GM18526 (cell line): ENCODE results near the gene CC2D2A.

Experiments
- POLR2A ChIP-seq: IDR thresholded peaks from 3 replicates; pipeline ENCODE4 v1.6.1; 2011; ENCODE audit not compliant: insufficient read length; ENCODE audit errors: extremely low read depth

CC2D2A gene

DNA sequence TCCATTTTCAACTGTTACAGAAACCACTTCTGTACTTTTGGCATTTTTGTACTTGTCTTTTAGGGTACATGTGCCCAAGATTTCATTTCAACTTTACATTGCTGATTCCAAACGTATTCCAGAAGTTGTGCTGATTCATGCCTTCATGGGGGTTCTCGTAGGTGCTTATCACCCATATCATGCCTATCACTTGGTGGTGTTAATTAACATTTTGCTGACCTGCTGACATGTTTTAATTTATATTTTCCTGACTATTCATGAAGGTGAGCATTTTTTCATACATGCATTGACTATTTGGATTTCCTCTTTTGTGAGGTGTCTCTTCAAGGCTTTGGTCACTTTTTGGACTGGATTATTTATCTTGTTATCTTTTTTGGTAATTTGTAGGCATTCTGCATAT lies 64.1 kb downstream of the CC2D2A start:
- no peak for TF ChIP-seq POLR2A

DNA sequence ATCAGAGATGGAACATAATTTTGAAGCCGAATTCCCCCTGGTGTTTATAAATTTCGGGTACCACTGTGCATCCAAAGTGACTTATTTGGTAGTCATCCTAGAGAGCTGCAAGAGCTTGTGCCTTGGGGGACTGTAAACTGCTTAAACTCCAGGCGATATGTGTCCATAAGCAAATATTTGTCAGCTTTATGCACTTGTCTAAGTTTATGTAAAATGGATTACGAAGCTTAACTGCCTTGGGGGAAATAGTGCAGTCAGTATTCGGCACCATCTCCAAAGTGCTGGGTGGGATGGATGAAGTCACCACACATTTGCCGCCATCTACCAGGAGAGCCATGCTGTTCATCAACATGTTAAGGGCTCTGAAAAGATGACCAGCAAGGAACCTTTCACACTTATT lies 65.9 kb downstream of the CC2D2A start:
- no peak for TF ChIP-seq POLR2A

DNA sequence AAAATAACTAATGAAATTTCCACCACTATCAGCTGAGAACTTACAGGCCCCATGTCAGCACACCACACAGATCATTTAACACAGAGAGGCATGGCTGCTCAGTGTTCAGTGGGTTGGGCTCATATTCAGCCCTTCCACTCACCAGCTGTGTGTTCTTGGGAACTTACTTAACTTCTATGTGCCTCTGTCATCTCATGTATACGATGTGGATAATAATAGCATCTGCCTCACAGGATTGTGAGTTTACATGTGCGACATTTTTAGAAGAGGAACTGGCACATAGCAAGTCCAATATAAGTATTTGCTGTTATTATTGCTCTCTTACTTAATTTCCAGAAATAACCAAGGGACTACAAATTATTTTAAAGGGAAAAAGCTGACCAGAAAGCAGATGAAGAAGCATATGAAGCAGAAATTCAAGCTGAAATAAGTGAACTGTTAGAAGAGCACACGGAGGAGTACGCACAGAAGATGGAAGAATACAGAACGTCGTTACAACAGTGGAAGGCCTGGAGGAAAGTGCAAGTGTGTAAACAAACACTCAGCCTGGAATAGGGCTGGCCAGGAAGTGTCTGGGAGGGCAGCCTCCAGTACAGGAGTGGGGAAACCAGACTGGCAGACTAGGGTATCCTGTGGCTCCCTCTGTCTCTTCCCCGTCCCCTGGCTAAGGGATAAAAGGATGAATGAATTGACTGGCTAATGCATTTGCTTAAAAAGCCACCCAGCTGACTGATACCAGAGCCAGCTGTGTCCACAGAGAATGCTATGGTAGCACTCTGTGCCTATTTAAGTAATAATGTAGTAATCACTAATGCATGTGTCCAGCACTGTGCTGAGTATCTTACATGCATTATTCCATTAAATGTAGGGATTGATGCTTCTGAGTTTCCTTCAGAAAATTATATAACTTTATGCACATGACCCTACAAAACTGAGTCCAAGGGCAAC lies 67.1 kb downstream of the CC2D2A start:
- no peak for TF ChIP-seq POLR2A

DNA sequence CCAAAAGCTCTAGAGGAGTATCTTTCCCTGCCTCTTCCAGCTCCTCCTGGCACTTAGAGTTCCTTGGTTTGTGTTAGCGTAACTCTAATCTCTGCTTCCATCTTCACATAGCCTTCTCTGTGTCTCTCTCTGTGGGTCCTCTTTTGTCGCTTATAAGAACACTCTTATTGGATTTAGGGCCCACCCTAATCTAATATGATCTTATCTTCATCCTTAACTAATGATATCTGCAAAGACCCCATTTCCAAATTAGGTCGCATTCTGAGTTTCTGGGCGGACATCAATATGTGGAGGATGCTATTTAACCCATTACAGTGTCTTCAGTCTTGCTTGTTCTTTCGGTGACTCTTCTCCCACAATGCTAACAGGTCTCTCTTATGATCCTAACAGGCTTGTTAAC lies 72.3 kb downstream of the CC2D2A start:
- no peak for TF ChIP-seq POLR2A

DNA sequence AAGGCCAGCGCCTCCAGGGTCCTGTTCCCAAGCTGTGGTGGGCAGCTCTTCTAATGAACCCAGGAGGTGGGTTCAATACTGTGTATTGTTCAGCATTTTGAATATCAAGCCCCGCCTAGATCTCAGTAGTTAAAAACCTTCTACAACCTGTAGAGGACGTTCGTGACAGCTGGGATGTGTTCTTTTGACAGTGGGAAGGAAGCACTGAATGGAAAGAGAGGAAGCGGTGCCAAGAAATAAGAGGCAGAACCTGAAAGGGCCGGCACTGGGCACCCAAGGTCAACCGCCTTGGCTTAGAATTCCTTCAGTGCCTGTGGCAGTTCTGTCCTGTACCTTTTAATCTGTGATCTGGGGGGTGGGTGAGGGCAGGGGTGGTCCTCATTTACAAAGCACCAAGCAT lies 73.1 kb downstream of the CC2D2A start:
- TF ChIP-seq POLR2A = no peak

DNA sequence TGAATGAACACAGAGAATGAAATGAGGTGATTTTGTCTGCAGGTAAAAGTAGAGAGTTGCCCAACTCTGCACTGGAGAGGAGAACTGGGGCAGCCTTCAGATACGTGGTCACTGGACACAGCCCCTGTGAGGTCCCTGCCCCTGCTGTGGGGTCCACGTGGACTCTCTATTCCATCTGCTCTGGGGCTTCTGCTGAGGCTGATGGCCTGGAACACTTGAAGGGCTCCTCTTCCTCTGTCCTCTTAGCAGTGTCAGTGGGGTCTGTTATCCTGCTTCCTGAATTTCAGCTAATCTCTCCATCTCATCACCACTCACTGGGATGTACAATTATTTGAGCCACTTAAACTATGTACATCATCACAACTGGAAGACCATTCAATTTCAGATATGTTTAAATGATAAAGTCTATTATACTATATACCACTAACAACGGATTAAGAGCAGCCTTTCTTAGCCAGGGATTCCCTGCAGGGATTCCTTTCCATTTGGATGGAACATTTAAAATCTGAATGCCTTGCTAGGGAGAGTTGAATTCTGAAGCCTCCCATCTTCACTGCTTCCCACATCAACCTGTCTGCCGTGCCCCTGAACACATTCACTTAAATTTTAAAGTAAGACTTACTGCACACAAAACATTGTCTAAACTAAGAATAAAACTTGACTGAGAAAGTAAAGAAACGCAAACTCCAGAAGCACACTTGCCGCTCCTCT lies 74.0 kb downstream of the CC2D2A start:
- no peak for TF ChIP-seq POLR2A

DNA sequence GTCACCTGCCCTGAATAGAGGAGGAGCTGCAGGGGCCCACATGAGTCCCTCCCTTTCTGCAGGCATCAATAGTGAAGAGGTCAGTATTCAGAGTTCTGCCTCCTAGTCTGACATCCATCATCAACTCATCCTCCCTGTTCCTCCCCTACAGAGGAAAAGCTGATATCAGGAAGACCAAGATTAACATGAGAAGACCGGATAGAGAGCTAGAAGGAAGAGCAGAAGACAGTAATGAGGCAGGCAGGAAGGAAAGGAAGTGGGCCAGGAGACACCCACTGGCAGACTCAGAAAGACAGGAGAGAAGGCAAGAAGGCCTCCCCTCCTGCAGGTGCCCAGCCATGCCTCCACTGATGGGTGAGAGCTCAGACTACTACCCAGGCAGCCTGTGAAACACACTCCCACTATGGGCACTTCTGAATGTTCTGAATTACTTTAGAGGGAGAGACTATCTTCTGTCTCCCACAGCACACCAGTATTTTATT lies 74.6 kb downstream of the CC2D2A start:
- TF ChIP-seq POLR2A = no peak

DNA sequence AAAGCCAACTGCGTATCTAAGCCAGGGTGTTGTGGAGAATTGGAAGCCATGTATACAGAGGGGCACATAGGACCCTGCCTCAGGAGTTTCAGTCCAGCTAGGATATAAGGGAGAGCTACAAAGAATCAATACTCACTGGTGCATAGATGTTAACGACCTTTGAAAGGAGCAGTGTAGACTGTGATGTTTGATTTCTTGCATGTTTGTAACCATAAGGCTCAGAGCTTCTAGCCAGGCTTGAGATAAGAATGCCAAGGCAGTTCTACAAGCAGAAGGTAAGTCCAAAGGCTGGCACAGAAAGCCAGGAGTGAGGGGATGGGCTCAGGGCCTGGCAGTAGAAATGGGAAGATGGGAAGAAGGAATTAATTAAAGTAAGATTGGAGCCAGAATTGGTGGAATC lies 75.7 kb downstream of the CC2D2A start:
- TF ChIP-seq POLR2A = no peak

DNA sequence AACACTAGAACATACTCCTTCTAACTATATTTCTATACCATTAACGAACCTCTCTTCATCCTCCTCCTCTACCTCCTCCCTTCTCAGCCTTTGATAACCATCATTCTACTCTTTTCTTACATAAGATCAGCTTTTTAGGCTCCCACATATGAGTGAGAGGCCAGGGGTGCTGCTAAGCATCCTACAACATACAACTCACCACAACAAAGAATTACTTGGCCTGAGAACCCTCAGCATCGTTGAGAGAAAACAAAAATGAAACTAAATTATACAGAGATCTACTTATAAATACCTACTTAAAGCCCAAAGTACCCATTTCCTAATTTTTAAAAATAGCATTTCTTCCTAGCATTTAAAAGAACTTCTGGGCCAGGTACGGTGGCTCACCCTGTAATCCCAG lies 77.7 kb downstream of the CC2D2A start:
- no peak for TF ChIP-seq POLR2A

DNA sequence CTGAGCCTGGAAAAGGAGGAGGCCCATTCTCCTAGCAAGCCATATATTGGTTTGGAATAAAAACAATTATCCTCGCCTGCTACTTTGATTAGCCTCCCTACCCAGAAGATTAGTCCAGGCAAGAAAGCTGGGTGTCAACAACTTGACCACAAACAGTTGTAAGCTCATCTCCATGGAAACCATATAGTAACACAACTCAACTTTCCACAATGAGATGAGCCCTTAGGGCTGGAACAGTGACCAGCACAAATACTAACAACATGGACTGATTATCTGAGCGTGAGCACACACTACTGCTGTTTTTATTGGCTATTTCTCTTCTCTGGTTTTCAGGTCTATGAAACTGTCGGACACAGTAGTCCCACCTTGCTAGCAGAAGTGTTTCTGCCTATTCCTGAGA lies 80.8 kb downstream of the CC2D2A start:
- TF ChIP-seq POLR2A = no peak

DNA sequence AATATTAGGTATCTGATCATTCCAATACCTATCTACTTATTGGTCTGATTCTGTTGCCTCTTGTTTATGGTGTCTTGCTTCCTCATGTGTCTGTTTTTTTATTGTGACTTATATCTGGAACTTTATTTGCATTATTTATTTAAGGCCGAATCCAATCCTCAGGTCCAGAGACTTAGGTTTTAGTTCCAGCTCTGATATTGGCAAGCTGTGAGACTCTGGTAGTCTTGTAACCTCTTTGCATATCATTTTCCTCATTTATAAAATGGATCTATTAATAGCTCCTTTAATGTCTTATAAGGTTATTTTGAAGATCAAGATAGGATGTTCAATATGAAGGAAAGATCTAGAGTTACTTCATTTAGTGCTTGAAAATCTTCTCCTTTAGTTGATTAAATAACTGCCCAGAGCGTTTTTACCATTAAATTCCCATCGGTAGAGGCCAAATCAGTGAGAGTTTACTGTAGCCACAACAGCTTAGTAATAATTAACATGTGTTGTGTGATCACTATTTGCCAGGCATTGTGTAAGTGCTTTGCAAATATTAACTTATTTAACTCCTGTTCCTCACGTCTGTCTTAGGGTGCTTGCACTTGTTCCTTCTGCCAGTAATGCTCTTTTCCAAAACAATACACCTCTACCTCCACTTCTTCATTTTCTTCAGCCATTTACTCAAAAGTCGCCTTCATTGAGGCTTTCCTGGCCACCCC lies 82.2 kb downstream of the CC2D2A start:
- no peak for TF ChIP-seq POLR2A

DNA sequence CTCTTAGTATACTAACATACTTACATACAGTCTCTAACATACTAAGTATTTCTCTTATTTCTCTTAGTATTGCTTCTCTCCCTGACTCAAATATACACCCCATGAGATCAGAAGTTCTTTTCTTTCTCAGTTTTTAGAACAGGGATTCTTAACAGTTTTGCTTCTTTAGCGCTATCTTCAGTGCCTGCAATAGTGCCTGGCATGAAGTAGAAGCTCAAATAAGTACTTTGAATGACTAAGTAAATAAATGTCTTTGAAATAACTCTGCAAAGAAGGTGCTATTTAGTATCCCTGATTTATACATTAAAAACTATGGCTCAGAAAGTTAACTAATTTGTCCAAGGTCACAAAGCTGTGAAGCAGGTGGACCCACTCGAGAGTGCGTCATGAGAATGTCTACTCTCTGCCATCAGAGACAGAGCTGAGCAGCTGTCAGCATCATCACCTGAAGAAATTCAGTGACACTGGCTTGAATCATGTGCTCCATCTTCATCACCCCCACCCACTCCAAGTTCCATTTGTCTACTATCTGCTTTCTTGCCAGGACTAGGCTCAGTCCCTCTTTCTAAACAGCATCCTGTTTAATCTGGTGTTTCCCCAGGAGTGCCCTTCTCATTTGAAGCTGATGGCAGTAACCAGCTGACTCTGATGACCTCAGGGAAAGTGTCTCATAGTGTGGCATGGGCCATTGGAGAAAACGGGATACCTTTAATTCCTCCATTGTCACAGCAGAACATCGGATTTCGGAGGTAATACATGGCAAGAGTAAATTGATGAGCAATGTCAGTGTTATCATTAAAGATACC lies 83.1 kb downstream of the CC2D2A start:
- TF ChIP-seq POLR2A = no peak

DNA sequence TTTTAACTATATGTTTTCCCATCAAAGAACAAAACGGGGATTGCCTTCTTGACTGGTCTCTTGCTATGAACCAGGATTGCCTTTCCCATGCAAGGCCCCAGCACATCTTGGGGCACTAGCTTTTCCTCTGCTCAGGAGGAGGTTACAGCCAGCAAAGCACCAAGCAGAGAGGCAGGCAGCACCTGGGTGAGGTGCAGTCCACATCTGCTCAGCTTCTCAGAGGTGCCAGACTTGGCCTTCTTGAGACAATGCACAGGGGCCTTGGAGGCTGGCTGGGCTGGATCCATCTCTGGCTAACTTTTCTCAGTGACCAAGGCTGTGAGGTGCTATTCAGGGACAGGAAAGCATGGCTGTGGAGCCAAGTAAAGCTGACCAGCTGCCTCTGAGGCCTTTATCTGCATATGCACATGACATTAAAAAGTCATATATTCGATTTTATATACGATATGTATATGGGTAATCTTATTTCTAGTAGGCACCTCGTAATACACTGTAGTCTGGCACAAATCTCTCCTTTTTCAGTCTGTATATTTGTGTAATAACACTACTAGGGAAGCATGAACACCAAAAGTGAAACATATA lies 86.9 kb downstream of the CC2D2A start:
- TF ChIP-seq POLR2A = no peak

DNA sequence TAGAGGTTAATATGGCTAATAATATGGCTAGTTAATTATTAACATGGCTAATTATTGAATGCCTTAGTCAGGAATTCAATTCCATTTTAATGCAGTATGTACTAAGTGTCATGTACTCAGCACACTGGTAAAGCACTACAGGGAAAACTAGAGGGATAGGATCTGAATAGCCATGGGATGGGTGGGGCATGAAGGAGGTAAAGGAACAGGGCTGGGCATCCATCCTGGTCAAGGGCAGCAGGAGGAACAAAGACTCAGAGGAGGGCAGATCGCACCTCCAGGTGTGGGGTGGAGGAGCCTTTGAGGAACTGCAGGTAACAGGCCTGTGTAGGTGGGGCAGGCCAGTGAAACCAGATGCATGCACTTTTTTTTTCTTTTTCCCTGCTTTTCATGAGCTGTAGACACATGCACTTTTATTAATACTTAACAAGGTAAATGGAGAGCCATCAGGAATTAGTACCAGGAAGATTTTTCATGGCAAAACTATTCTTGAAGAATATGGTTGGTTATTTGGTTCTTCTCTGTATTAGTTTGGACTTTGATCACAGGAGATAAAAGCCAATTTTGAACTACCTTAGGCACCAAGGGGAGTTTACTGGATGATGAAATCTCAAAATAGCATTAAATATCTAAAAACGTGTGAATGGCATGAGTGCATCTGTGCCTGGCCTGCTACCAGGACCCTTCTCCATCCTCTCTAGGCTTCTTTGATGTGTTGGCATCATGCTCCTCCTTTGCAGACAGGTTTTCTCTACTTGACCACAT lies 88.3 kb downstream of the CC2D2A start:
- TF ChIP-seq POLR2A = no peak
